ENCODE measurements around the gene CIAO2A. TPM values are rescaled to one million over a fixed set of nuclear protein-coding genes. Genes with fewer than 3 reads are reported as not detected.
"Not testable (repeated sequence)": the region's sequence is repeated elsewhere in the genome, so short reads cannot be mapped to it uniquely, and the experiment has no call there.

The CIAO2A gene
- total RNA-seq, 1 donor from 2014 or later, result 210 TPM

DNA sequence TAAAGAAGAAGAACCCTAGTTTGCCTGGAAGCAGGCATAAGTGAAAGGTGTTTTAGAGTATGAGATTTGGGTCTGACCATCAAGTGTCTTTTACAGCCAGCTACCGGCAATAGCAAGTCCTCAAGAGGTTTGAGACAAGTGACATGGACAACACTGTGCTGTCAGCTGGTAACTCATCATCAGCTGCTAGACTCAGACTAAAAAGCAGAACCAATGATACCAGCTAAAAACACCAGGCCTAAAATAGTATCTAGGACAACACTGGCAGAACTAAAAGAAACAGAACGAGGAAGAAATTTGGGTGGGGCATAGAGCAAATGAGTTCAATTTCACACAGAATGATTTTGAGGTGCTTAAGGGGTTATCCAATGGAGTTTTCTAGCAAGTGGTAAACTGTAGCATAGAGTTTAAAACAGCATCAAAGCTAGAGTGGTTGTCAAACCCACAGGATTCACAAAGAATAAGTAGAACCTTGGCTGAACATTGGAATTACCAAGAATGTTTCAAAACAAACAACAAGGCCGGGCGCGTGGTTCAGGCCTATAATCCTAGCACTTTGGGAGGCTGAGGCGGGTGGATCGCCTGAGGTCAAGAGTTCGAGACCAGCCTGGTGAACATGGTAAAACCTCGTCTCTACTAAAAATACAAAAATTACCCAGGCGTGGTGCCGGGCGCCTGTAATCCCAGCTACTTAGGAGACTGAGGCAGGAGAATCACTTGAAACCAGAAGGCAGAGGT lies 3.9 kb downstream of the CIAO2A start:
- Histone ChIP-seq H3K27ac (no peak overlapping the region), H3K36me3 (peaks cover 16% of the 10 kb centered on the region), H3K9ac (no peak overlapping the region), H3K4me3 (no peak overlapping the region), H4K20me1 (ENCODE audit: low read depth) (no peaks in the 10 kb centered on the region), H3K4me1 (peaks cover 9% of the 10 kb centered on the region), H3K27me3 (no peaks in the 10 kb centered on the region), H3F3A (ENCODE audit: low read depth) (peaks cover 4% of the 10 kb centered on the region), H2AFZ (replicated peaks) (no peak overlapping the region), H3K9me3 (ENCODE audit: low read depth) (no peaks in the 10 kb centered on the region), H3K4me2 (no peak overlapping the region), H3K79me2 (ENCODE audit: low read depth) (peaks cover 56% of the 10 kb centered on the region)
- Mint-ChIP-seq H3K36me3 (peaks cover 13% of the 10 kb centered on the region), H3K4me3 (no peak overlapping the region), H3K4me1 (peaks cover 25% of the 10 kb centered on the region), H3K9me3 (no peaks in the 10 kb centered on the region), H3K27ac (no peak overlapping the region), H3K27me3 (ENCODE audit: insufficient read depth, low read depth) (no peaks in the 10 kb centered on the region)
- DNase-seq (ENCODE audit: low spot score), result no peak
- TF ChIP-seq EZH2phosphoT487 (IDR thresholded peaks at IDR 0.05) (no peak), EZH2 (IDR thresholded peaks at IDR 0.05) (no peak)
- TF ChIP-seq, protein P1, sequence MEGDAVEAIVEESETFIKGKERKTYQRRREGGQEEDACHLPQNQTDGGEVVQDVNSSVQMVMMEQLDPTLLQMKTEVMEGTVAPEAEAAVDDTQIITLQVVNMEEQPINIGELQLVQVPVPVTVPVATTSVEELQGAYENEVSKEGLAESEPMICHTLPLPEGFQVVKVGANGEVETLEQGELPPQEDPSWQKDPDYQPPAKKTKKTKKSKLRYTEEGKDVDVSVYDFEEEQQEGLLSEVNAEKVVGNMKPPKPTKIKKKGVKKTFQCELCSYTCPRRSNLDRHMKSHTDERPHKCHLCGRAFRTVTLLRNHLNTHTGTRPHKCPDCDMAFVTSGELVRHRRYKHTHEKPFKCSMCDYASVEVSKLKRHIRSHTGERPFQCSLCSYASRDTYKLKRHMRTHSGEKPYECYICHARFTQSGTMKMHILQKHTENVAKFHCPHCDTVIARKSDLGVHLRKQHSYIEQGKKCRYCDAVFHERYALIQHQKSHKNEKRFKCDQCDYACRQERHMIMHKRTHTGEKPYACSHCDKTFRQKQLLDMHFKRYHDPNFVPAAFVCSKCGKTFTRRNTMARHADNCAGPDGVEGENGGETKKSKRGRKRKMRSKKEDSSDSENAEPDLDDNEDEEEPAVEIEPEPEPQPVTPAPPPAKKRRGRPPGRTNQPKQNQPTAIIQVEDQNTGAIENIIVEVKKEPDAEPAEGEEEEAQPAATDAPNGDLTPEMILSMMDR (IDR thresholded peaks at IDR 0.05), result no peak

DNA sequence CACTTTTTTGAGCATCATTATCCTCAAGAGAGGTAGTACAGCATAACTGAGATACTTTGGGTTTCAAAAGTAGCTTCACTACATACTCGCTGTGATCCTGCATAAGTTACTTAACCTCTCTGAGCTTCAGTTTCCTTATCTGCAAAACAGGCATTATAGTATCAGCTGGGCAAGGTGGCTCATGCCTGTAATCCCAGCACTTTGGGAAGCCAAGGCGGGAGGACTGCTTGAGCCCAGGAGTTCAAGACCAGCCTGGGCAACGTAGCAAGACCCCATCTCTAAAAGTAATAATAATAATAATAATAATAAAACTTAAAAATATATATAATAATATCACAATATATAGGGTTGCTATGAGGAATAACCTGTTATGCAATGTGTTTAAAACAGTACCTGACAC lies 10.9 kb downstream of the CIAO2A start:
- no peaks in the 10 kb centered on the region for H3K9me3 ChIP-seq (ENCODE audit: low read depth)
- H3K4me3 Mint-ChIP-seq, result no peak overlapping the region
- no peaks in the 10 kb centered on the region for H3K4me1 ChIP-seq
- H3K27ac Mint-ChIP-seq, result no peak overlapping the region
- no peaks in the 10 kb centered on the region for H4K20me1 ChIP-seq (ENCODE audit: low read depth)
- H3K27ac ChIP-seq, result no peak overlapping the region
- H3F3A ChIP-seq (ENCODE audit: low read depth), result no peaks in the 10 kb centered on the region
- H3K36me3 ChIP-seq, result peaks cover 6% of the 10 kb centered on the region
- H3K27me3 Mint-ChIP-seq (ENCODE audit: insufficient read depth, low read depth), result peaks cover 3% of the 10 kb centered on the region
- TF ChIP-seq EZH2phosphoT487 (IDR thresholded peaks at IDR 0.05), result no peak
- TF ChIP-seq, protein P1 (IDR thresholded peaks at IDR 0.05), result no peak
- TF ChIP-seq EZH2 (IDR thresholded peaks at IDR 0.05), result no peak
- no peak overlapping the region for H3K4me3 ChIP-seq
- peaks cover 7% of the 10 kb centered on the region for H3K79me2 ChIP-seq (ENCODE audit: low read depth)
- H3K9me3 Mint-ChIP-seq, result no peaks in the 10 kb centered on the region
- DNase-seq (ENCODE audit: low spot score), result no peak
- H3K36me3 Mint-ChIP-seq, result peaks cover 13% of the 10 kb centered on the region
- no peak overlapping the region for H2AFZ ChIP-seq (replicated peaks)
- no peaks in the 10 kb centered on the region for H3K27me3 ChIP-seq
- no peak overlapping the region for H3K9ac ChIP-seq
- no peak overlapping the region for H3K4me2 ChIP-seq
- H3K4me1 Mint-ChIP-seq, result no peaks in the 10 kb centered on the region

DNA sequence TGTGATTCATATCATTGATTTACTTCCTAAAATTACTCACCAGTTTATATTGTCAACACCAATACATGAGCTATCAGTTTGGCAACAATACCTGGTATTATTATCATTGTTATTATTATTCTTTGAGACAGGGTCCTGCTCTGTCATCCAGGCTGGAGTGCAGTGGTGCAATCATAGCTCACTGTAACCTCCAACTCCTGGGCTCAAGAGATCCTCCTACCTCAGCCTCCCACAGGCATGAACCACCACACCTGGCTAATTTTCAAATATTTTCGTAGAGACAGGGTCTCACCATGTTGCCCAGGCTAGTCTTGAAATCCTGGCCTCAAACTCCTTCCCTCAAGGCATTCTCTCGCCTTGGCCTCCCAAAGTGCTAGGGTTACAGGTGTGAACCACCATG lies 20.1 kb downstream of the CIAO2A start:
- H3K4me3 ChIP-seq; H3K27me3 ChIP-seq; H3K9ac ChIP-seq; H3K27ac Mint-ChIP-seq; H3K9me3 ChIP-seq (ENCODE audit: low read depth); H3K4me1 ChIP-seq; H4K20me1 ChIP-seq (ENCODE audit: low read depth); DNase-seq (ENCODE audit: low spot score); H3K27me3 Mint-ChIP-seq (ENCODE audit: insufficient read depth, low read depth); H3K4me3 Mint-ChIP-seq; H3K4me1 Mint-ChIP-seq; H2AFZ ChIP-seq (replicated peaks); H3F3A ChIP-seq (ENCODE audit: low read depth); H3K9me3 Mint-ChIP-seq; H3K27ac ChIP-seq; H3K79me2 ChIP-seq (ENCODE audit: low read depth); H3K36me3 ChIP-seq; H3K4me2 ChIP-seq: not testable (repeated sequence)
- peaks cover 11% of the 10 kb centered on the region for H3K36me3 Mint-ChIP-seq

DNA sequence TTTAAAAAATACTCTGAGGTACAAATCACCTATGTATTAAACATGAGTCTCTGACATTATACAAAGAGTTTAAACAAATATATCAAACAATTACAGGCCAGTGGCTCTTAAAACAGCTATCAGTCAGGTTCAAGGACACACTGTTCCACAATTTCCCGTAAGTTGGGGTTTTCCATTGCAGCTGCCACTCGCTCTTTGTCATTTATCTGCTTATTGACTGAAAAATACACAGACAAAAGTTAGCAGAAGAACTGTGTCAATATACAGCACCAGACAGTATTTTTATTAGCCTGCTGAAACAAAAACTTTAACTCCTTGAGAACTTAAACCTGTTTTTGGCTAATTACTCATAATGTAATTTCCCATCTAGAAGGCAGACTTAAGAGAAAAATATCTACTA lies 20.8 kb downstream of the CIAO2A start:
- H3K4me3 ChIP-seq, result no peak overlapping the region
- H3K27ac ChIP-seq, result no peak overlapping the region
- H3K4me2 ChIP-seq, result no peak overlapping the region
- H3K4me1 ChIP-seq, result no peaks in the 10 kb centered on the region
- Mint-ChIP-seq H3K27me3 (ENCODE audit: insufficient read depth, low read depth) (no peaks in the 10 kb centered on the region), H3K9me3 (no peaks in the 10 kb centered on the region), H3K4me1 (peaks cover under 1% of the 10 kb centered on the region), H3K36me3 (peaks cover 11% of the 10 kb centered on the region), H3K27ac (no peak overlapping the region), H3K4me3 (no peak overlapping the region)
- no peak overlapping the region for H3K9ac ChIP-seq
- H3K9me3 ChIP-seq (ENCODE audit: low read depth), result no peaks in the 10 kb centered on the region
- no peaks in the 10 kb centered on the region for H3K27me3 ChIP-seq
- no peak for DNase-seq (ENCODE audit: low spot score)
- peaks cover 8% of the 10 kb centered on the region for H3K36me3 ChIP-seq
- H4K20me1 ChIP-seq (ENCODE audit: low read depth), result no peaks in the 10 kb centered on the region
- no peak overlapping the region for H2AFZ ChIP-seq (replicated peaks)
- peaks cover 7% of the 10 kb centered on the region for H3K79me2 ChIP-seq (ENCODE audit: low read depth)
- TF ChIP-seq EZH2phosphoT487 (IDR thresholded peaks at IDR 0.05) (no peak), EZH2 (IDR thresholded peaks at IDR 0.05) (no peak)
- TF ChIP-seq, protein P1 (IDR thresholded peaks at IDR 0.05), result no peak
- H3F3A ChIP-seq (ENCODE audit: low read depth), result no peaks in the 10 kb centered on the region
